ENCODE results near the gene OTOS. TPM values are rescaled to one million over a fixed set of nuclear protein-coding genes. Genes with fewer than 3 reads are reported as not detected.

Gene OTOS
- total RNA-seq, 1 donor from 2014 or later, result not detected

- no peak for TF ChIP-seq CTCF (IDR thresholded peaks at IDR 0.05; ENCODE audit: insufficient read depth, low read length, poor library complexity, severe bottlenecking)
- DNase-seq (ENCODE audit: low read depth), result no peak
- no peak overlapping the region for H3K4me3 ChIP-seq (ENCODE audit: low read depth, low read length)
- no peaks in the 10 kb centered on the region for H3K27me3 ChIP-seq (ENCODE audit: control insufficient read depth, insufficient read depth, low read length)
- H3K36me3 ChIP-seq (ENCODE audit: control insufficient read depth, insufficient read depth, low read length), result peaks cover 1% of the 10 kb centered on the region
Measured at GRCh38 chr2:240130393-240131195, 9.9 kb downstream of the OTOS start.

GRCh38 chr2:240129731-240130392 lies 10.6 kb downstream of the OTOS start:
- H3K4me3 ChIP-seq (ENCODE audit: low read depth, low read length), result no peak overlapping the region
- H3K36me3 ChIP-seq (ENCODE audit: control insufficient read depth, insufficient read depth, low read length), result peaks cover 1% of the 10 kb centered on the region
- no peak for TF ChIP-seq CTCF (IDR thresholded peaks at IDR 0.05; ENCODE audit: insufficient read depth, low read length, poor library complexity, severe bottlenecking)
- no peaks in the 10 kb centered on the region for H3K27me3 ChIP-seq (ENCODE audit: control insufficient read depth, insufficient read depth, low read length)
- no peak for DNase-seq (ENCODE audit: low read depth)

- no peak for TF ChIP-seq CTCF (IDR thresholded peaks at IDR 0.05; ENCODE audit: insufficient read depth, low read length, poor library complexity, severe bottlenecking)
- DNase-seq (ENCODE audit: low read depth), result no peak
- Histone ChIP-seq H3K36me3 (ENCODE audit: control insufficient read depth, insufficient read depth, low read length) (peaks cover 1% of the 10 kb centered on the region), H3K27me3 (ENCODE audit: control insufficient read depth, insufficient read depth, low read length) (no peaks in the 10 kb centered on the region), H3K4me3 (ENCODE audit: low read depth, low read length) (no peak overlapping the region)
Measured at GRCh38 chr2:240129311-240129710, 11.1 kb downstream of the OTOS start.

- H3K36me3 ChIP-seq (ENCODE audit: control insufficient read depth, insufficient read depth, low read length), result peaks cover 1% of the 10 kb centered on the region
- no peak for TF ChIP-seq CTCF (IDR thresholded peaks at IDR 0.05; ENCODE audit: insufficient read depth, low read length, poor library complexity, severe bottlenecking)
- DNase-seq (ENCODE audit: low read depth), result no peak
- H3K27me3 ChIP-seq (ENCODE audit: control insufficient read depth, insufficient read depth, low read length), result no peaks in the 10 kb centered on the region
- H3K4me3 ChIP-seq (ENCODE audit: low read depth, low read length), result no peak overlapping the region
Measured at GRCh38 chr2:240128608-240129145, 11.8 kb downstream of the OTOS start.

- no peak for DNase-seq (ENCODE audit: low read depth)
- no peaks in the 10 kb centered on the region for H3K27me3 ChIP-seq (ENCODE audit: control insufficient read depth, insufficient read depth, low read length)
- no peak overlapping the region for H3K4me3 ChIP-seq (ENCODE audit: low read depth, low read length)
- peaks cover 1% of the 10 kb centered on the region for H3K36me3 ChIP-seq (ENCODE audit: control insufficient read depth, insufficient read depth, low read length)
- no peak for TF ChIP-seq CTCF (IDR thresholded peaks at IDR 0.05; ENCODE audit: insufficient read depth, low read length, poor library complexity, severe bottlenecking)
Measured at GRCh38 chr2:240127911-240128607, 12.4 kb downstream of the OTOS start.
